Fibroblast of the aortic adventitia (primary cell): ENCODE results near the gene PVALB. TPM values are rescaled to one million over a fixed set of nuclear protein-coding genes. Genes with fewer than 3 reads are reported as not detected.
"Not testable (repeated sequence)": the region's sequence is repeated elsewhere in the genome, so short reads cannot be mapped to it uniquely, and the experiment has no call there.

Experiments
- DNase-seq: peaks from one replicate; pipeline ENCODE4 v3.0.0-alpha.2; 2010; ENCODE audit warnings: low read depth
- H3K4me3 ChIP-seq: 2 replicates; pipeline ENCODE4 v1.5.1; 2011; ENCODE audit warnings: low read depth, mild to moderate bottlenecking, control low read depth, low read length, moderate library complexity
- CTCF ChIP-seq: IDR thresholded peaks from 2 replicates; pipeline ENCODE4 v1.5.1; 2011; ENCODE audit warnings: mild to moderate bottlenecking, low read length, control low read depth, inconsistent platforms; ENCODE audit not compliant: insufficient read depth
- total RNA-seq: library from RNA; depleted of rRNA; stranded (reverse); fragments of >200 nt; gene quantifications from 2 replicates; pipeline ENCODE4 v1.2.3, GENCODE V29; 2012; ENCODE audit warnings: low replicate concordance

PVALB gene
- total RNA-seq, 1 donor: not detected

- TF ChIP-seq CTCF: no peak
- DNase-seq: no peak
- H3K4me3 ChIP-seq: no peak overlapping the region
These were observed 61.5 kb downstream of the PVALB start for GRCh38 chr22:36755316-36755715.

- DNase-seq, H3K4me3 ChIP-seq: not testable (repeated sequence)
These were observed 62.0 kb downstream of the PVALB start for GRCh38 chr22:36754881-36755280.

GRCh38 chr22:36753916-36754315 lies 62.9 kb downstream of the PVALB start:
- TF ChIP-seq CTCF: no peak
- DNase-seq: no peak
- no peak overlapping the region for H3K4me3 ChIP-seq

- TF ChIP-seq CTCF: no peak
- no peak overlapping the region for H3K4me3 ChIP-seq
- DNase-seq: no peak
These were observed 63.6 kb downstream of the PVALB start for GRCh38 chr22:36753120-36753802.

Other genes with a start within 250 kb of the PVALB start
- not detected in 2 replicates for gene CACNG2, start 113.3 kb downstream of the PVALB start, total RNA-seq
- gene IFT27, start 40.9 kb downstream of the PVALB start, total RNA-seq: 17.6 and 29.1 TPM in 2 replicates
- not detected in 2 replicates for gene NCF4, start 44.0 kb upstream of the PVALB start, total RNA-seq
- gene CSF2RB, start 96.6 kb upstream of the PVALB start, total RNA-seq: 0.81 and 0.98 TPM in 2 replicates
- gene TST, start 202.4 kb upstream of the PVALB start, total RNA-seq: 13.7 and 17.1 TPM in 2 replicates
- gene MPST, start 202.7 kb upstream of the PVALB start, total RNA-seq: 31.9 and 48.9 TPM in 2 replicates
- gene KCTD17, start 234.7 kb upstream of the PVALB start, total RNA-seq: 25.2 and 25.6 TPM in 2 replicates